ENCODE measurements around the gene GARNL3. TPM values are rescaled to one million over a fixed set of nuclear protein-coding genes. Genes with fewer than 3 reads are reported as not detected.

Gene GARNL3
- total and polyA plus RNA-seq, 3 experiments from 2014 or later, result 0.25 to 3.5 (median 2.5) TPM

DNA sequence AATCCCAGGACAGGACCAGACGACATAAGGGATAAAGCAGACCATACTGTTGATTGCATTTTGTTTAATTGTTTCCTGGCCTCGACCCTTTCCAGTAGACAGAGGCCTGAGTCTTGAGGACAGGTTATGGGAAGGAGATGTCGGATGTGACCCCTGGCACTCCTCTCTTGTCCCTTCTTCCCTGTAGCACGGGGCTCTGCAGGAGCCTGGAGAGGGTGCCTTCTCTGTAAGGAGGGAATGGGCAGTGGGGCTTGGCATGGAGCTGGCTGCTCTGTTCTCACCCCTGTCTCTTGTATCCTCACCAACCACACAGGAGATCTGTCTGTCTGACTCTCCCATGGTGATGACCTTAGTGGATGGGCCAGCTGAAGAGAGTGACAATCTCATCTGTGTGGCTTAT is 92.3 kb downstream of the GARNL3 start:
- H3K9me3 ChIP-seq (ENCODE audit: low read length), result no peaks in the 10 kb centered on the region
- H3K27ac Mint-ChIP-seq, result no peak overlapping the region
- no peaks in the 10 kb centered on the region for H3K36me3 Mint-ChIP-seq
- no peak overlapping the region for H3K4me3 ChIP-seq (ENCODE audit: low read length)
- H3K36me3 ChIP-seq (ENCODE audit: insufficient read depth, low read length), result no peaks in the 10 kb centered on the region
- no peaks in the 10 kb centered on the region for H3K4me1 ChIP-seq (ENCODE audit: insufficient read depth, low read length)
- no peaks in the 10 kb centered on the region for H3K9me3 Mint-ChIP-seq
- ChIA-PET POLR2A (no interaction called here), CTCF (no interaction called here)
- H3K27me3 Mint-ChIP-seq, result peaks cover 0 to 16% of the 10 kb centered on the region in 2 donors
- H3K4me1 Mint-ChIP-seq, result peaks cover 0 to 5% (median 0%) of the 10 kb centered on the region in 3 donors
- H3K27me3 ChIP-seq (ENCODE audit: insufficient read depth, low read length, poor library complexity, severe bottlenecking), result no peaks in the 10 kb centered on the region
- no peak overlapping the region for H3K4me3 Mint-ChIP-seq
- H3K27ac ChIP-seq (ENCODE audit: low read depth, low read length), result no peak overlapping the region
- DNase-seq, result no peak

DNA sequence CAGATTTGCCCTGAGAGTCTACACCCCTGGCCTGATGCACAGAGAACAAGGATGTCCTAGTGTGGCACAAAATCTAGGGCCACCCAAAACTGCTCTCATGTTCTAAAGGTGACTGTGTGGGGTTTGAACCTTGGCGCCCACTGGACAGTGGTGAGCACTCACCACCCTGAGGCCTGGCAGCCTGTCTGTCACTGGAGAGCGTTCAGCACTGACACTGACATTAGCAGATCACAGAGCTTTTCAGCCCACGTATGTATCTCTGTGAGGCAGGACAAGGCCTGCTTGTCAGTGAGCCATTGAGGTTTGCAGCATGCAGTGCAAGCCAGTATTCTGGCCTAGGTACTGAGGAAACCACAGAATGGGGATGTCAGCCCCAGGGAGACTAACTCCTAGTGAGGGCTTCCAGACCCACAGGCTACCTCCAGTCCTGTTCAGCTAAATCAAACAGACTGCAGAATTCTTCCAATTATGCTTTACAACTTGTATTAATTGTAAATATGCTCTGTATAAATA is 93.5 kb downstream of the GARNL3 start:
- H3K4me1 Mint-ChIP-seq, result peaks cover 0 to 5% (median 0%) of the 10 kb centered on the region in 3 donors
- Histone ChIP-seq H3K27me3 (ENCODE audit: insufficient read depth, low read length, poor library complexity, severe bottlenecking) (no peaks in the 10 kb centered on the region), H3K4me1 (ENCODE audit: insufficient read depth, low read length) (no peaks in the 10 kb centered on the region), H3K9me3 (ENCODE audit: low read length) (no peaks in the 10 kb centered on the region), H3K4me3 (ENCODE audit: low read length) (no peak overlapping the region), H3K27ac (ENCODE audit: low read depth, low read length) (no peak overlapping the region), H3K36me3 (ENCODE audit: insufficient read depth, low read length) (no peaks in the 10 kb centered on the region)
- no peak overlapping the region for H3K27ac Mint-ChIP-seq
- H3K4me3 Mint-ChIP-seq, result no peak overlapping the region
- H3K9me3 Mint-ChIP-seq, result no peaks in the 10 kb centered on the region
- ChIA-PET CTCF (no interaction called here), POLR2A (no interaction called here)
- peaks cover 0 to 11% of the 10 kb centered on the region in 2 donors for H3K27me3 Mint-ChIP-seq
- H3K36me3 Mint-ChIP-seq, result peaks cover 0 to 1% (median 0%) of the 10 kb centered on the region in 3 donors
- DNase-seq, result no peak

DNA sequence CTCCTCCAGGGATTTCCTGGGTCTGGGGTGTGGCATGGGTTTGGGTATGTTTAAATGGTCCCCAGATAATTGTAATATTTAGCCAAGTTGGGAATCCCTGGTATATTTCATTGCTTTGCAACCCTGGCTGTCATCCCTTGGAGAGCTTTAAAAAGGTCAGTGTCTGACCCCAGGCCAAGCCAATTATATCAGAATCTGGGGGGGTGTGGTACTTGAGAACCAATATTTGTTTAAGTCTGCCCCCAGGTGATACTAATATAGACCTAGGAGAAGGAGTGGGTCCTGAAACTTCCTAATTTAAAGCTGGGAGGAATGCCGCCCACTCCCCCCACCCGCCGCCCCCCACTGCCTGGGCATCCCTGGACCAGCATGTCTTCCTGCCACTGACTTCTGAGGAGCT is 94.2 kb downstream of the GARNL3 start:
- ChIA-PET POLR2A (interaction anchor here (0.6 kb wide), 1 partner anchor 30 kb away, joined by 6 read pairs; no protein-coding TSS in a partner anchor), CTCF (interaction anchor here (1.0 kb wide), 1 partner anchor 9 kb away, joined by 3 read pairs; no protein-coding TSS in a partner anchor)
- H3K36me3 ChIP-seq (ENCODE audit: insufficient read depth, low read length), result no peaks in the 10 kb centered on the region
- H3K4me3 ChIP-seq (ENCODE audit: low read length), result no peak overlapping the region
- H3K27ac Mint-ChIP-seq, result no peak overlapping the region
- no peaks in the 10 kb centered on the region for H3K27me3 ChIP-seq (ENCODE audit: insufficient read depth, low read length, poor library complexity, severe bottlenecking)
- no peaks in the 10 kb centered on the region for H3K9me3 Mint-ChIP-seq
- peaks cover 0 to 11% of the 10 kb centered on the region in 2 donors for H3K27me3 Mint-ChIP-seq
- DNase-seq, result no peak
- peaks cover 0 to 5% (median 0%) of the 10 kb centered on the region in 3 donors for H3K4me1 Mint-ChIP-seq
- H3K36me3 Mint-ChIP-seq, result peaks cover 0 to 1% (median 0%) of the 10 kb centered on the region in 3 donors
- no peak overlapping the region for H3K27ac ChIP-seq (ENCODE audit: low read depth, low read length)
- no peaks in the 10 kb centered on the region for H3K9me3 ChIP-seq (ENCODE audit: low read length)
- H3K4me3 Mint-ChIP-seq, result no peak overlapping the region
- H3K4me1 ChIP-seq (ENCODE audit: insufficient read depth, low read length), result no peaks in the 10 kb centered on the region

DNA sequence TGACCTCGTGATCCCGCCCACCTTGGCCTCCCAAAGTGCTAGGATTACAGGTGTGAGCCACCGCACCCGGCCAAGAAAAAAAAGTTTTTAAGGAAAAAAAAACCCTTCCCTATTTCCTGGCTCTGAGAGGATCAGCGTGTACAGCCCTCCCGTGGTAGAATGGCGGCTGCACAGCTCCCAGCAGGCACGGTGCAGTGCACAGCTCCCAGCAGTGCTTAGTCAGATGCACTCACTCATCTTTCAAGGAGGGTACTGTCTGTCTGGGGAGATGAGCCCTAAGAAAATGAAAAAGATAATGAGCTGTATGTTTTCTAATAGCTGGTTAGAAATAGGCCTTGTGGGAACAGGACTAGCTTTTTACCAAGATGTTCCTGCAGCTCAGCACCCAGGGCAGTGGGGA is 95.7 kb downstream of the GARNL3 start:
- Mint-ChIP-seq H3K9me3 (no peaks in the 10 kb centered on the region), H3K4me1 (peaks cover 0 to 5% (median 0%) of the 10 kb centered on the region in 3 donors), H3K4me3 (no peak overlapping the region), H3K36me3 (peaks cover 0 to 3% (median 0%) of the 10 kb centered on the region in 3 donors), H3K27ac (no peak overlapping the region), H3K27me3 (peaks cover 0 to 2% of the 10 kb centered on the region in 2 donors)
- DNase-seq, result no peak
- no peaks in the 10 kb centered on the region for H3K4me1 ChIP-seq (ENCODE audit: insufficient read depth, low read length)
- POLR2A ChIA-PET, result no interaction called here
- H3K27me3 ChIP-seq (ENCODE audit: insufficient read depth, low read length, poor library complexity, severe bottlenecking), result no peaks in the 10 kb centered on the region
- CTCF ChIA-PET, result no interaction called here
- no peaks in the 10 kb centered on the region for H3K36me3 ChIP-seq (ENCODE audit: insufficient read depth, low read length)
- H3K4me3 ChIP-seq (ENCODE audit: low read length), result no peak overlapping the region
- no peak overlapping the region for H3K27ac ChIP-seq (ENCODE audit: low read depth, low read length)
- no peaks in the 10 kb centered on the region for H3K9me3 ChIP-seq (ENCODE audit: low read length)

DNA sequence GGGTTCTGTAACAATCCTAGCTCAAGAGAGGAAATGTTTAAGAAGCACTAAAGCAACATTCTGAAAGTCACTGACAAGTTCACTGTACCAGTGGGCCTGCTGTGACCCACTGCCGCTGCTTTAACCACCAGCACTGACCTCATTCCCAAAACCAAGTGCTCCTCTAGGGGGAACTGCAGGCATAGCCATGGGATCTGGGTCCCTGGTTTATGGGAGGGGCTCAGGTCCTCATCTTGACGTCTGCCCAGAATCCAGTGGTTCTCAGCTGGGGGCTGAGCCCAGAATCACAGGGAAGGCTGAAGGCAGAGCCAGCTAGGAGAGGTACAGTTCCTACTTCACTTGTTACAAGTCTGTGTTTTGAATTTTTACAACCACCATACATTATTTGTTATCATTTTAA is 96.3 kb downstream of the GARNL3 start:
- Mint-ChIP-seq H3K4me1 (peaks cover 0 to 5% (median 0%) of the 10 kb centered on the region in 3 donors), H3K4me3 (no peak overlapping the region), H3K36me3 (peaks cover 0 to 3% (median 0%) of the 10 kb centered on the region in 3 donors), H3K27me3 (no peaks in the 10 kb centered on the region), H3K27ac (no peak overlapping the region), H3K9me3 (no peaks in the 10 kb centered on the region)
- no peaks in the 10 kb centered on the region for H3K4me1 ChIP-seq (ENCODE audit: insufficient read depth, low read length)
- DNase-seq, result no peak
- H3K27ac ChIP-seq (ENCODE audit: low read depth, low read length), result no peak overlapping the region
- H3K4me3 ChIP-seq (ENCODE audit: low read length), result no peak overlapping the region
- POLR2A ChIA-PET, result no interaction called here
- no peaks in the 10 kb centered on the region for H3K27me3 ChIP-seq (ENCODE audit: insufficient read depth, low read length, poor library complexity, severe bottlenecking)
- H3K9me3 ChIP-seq (ENCODE audit: low read length), result no peaks in the 10 kb centered on the region
- CTCF ChIA-PET, result no interaction called here
- H3K36me3 ChIP-seq (ENCODE audit: insufficient read depth, low read length), result no peaks in the 10 kb centered on the region

DNA sequence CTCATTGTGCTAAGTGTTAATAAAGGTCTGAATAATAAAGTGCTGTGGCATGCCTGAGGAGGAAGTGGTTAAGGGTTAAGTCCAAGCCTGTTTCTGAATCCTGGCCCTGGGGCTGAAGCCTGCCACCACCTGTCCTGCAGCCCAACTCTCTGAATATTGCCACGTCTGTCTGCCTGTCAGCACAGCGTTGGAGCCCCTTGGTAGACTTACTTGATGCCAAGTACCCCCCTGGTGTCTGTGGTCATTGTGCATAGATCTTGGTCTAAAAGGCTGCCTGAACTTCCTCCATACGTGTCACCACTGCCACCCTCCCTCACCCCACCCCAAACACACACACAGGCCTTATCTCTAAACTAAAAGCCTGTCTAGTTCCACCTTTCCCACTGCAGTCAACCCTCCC is 97.0 kb downstream of the GARNL3 start:
- no peaks in the 10 kb centered on the region for H3K27me3 Mint-ChIP-seq
- H3K27me3 ChIP-seq (ENCODE audit: insufficient read depth, low read length, poor library complexity, severe bottlenecking), result no peaks in the 10 kb centered on the region
- POLR2A ChIA-PET, result no interaction called here
- H3K36me3 ChIP-seq (ENCODE audit: insufficient read depth, low read length), result no peaks in the 10 kb centered on the region
- CTCF ChIA-PET, result no interaction called here
- no peaks in the 10 kb centered on the region for H3K9me3 Mint-ChIP-seq
- no peak overlapping the region for H3K27ac ChIP-seq (ENCODE audit: low read depth, low read length)
- H3K4me1 ChIP-seq (ENCODE audit: insufficient read depth, low read length), result no peaks in the 10 kb centered on the region
- no peak for DNase-seq
- no peak overlapping the region for H3K4me3 ChIP-seq (ENCODE audit: low read length)
- no peak overlapping the region for H3K27ac Mint-ChIP-seq
- no peaks in the 10 kb centered on the region for H3K9me3 ChIP-seq (ENCODE audit: low read length)
- peaks cover 0 to 5% (median 0%) of the 10 kb centered on the region in 3 donors for H3K4me1 Mint-ChIP-seq
- peaks cover 0 to 5% (median 0%) of the 10 kb centered on the region in 3 donors for H3K36me3 Mint-ChIP-seq
- H3K4me3 Mint-ChIP-seq, result peak overlapping the region in 1 of 7 donors; percentile 69

DNA sequence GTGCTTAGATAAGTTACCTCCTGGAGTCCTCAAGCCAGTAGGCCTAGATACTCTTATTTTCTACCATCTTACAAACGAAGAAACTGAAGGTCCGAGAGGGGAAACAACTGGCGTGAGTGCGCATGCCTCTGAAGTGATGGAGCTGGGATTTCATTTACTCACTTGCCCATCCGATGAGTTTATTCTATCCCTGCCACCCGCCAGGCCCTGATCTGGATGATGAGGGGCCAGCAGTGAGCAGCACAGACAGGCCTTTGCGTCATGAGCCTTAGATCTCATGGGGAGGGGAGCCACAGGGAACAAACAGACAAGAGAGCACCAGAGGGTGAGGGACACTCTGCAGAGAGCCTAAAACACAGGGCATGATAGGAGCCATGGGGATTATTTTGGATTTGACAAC is 98.3 kb downstream of the GARNL3 start:
- Histone ChIP-seq H3K27me3 (ENCODE audit: insufficient read depth, low read length, poor library complexity, severe bottlenecking) (no peaks in the 10 kb centered on the region), H3K36me3 (ENCODE audit: insufficient read depth, low read length) (no peaks in the 10 kb centered on the region), H3K9me3 (ENCODE audit: low read length) (no peaks in the 10 kb centered on the region), H3K4me1 (ENCODE audit: insufficient read depth, low read length) (no peaks in the 10 kb centered on the region), H3K27ac (ENCODE audit: low read depth, low read length) (no peak overlapping the region), H3K4me3 (ENCODE audit: low read length) (no peak overlapping the region)
- peaks cover 0 to 5% (median 0%) of the 10 kb centered on the region in 3 donors for H3K36me3 Mint-ChIP-seq
- POLR2A ChIA-PET, result no interaction called here
- no peak overlapping the region for H3K4me3 Mint-ChIP-seq
- H3K4me1 Mint-ChIP-seq, result peaks cover 0 to 5% (median 0%) of the 10 kb centered on the region in 3 donors
- H3K9me3 Mint-ChIP-seq, result no peaks in the 10 kb centered on the region
- H3K27ac Mint-ChIP-seq, result no peak overlapping the region
- CTCF ChIA-PET, result interaction anchor here (0.6 kb wide), 1 partner anchor 58 kb away, joined by 3 read pairs; no protein-coding TSS in a partner anchor
- DNase-seq, result no peak
- H3K27me3 Mint-ChIP-seq, result peaks cover 0 to 3% of the 10 kb centered on the region in 2 donors

DNA sequence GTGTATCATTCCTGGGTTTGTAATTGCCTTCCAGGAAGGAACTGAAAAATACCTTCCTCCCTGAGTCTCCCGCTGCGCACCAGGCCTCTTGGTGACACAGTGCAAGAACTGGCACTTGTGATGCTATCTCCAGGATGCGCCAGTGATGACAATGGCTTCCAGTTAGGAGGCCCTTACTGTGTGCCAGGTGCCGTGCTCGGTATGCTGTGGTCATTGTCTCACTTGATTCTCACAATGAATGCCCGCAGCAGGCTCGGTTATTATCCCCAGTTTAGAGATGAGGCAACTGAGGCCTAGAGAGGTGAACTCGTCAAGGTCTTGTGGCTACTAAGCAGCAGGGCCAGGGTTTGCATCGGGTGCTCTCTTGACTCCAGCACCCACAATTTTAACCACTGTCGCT is 100.9 kb downstream of the GARNL3 start:
- Mint-ChIP-seq H3K9me3 (no peaks in the 10 kb centered on the region), H3K36me3 (peaks cover 0 to 5% (median 0%) of the 10 kb centered on the region in 3 donors), H3K4me3 (no peak overlapping the region), H3K27me3 (peaks cover 12 to 23% of the 10 kb centered on the region in 2 donors), H3K27ac (no peak overlapping the region), H3K4me1 (peaks cover 0 to 5% (median 0%) of the 10 kb centered on the region in 3 donors)
- Histone ChIP-seq H3K4me1 (ENCODE audit: insufficient read depth, low read length) (no peaks in the 10 kb centered on the region), H3K27ac (ENCODE audit: low read depth, low read length) (no peak overlapping the region), H3K27me3 (ENCODE audit: insufficient read depth, low read length, poor library complexity, severe bottlenecking) (peaks cover 9% of the 10 kb centered on the region), H3K36me3 (ENCODE audit: insufficient read depth, low read length) (no peaks in the 10 kb centered on the region), H3K4me3 (ENCODE audit: low read length) (no peak overlapping the region), H3K9me3 (ENCODE audit: low read length) (no peaks in the 10 kb centered on the region)
- ChIA-PET POLR2A (no interaction called here), CTCF (no interaction called here)
- no peak for DNase-seq
